Activated naive CD4-positive, alpha-beta T cell treated with anti-CD3 and anti-CD28 coated beads, Interleukin-2, amount 50 U/mL, for 24 hours (primary cell): Measurements from ENCODE around the gene PRMT7.

Experiments
- H3K27ac Mint-ChIP-seq: one replicate; pipeline ENCODE4 v1.8.0; 2021; ENCODE audit warnings: mild to moderate bottlenecking, mixed read lengths
- H3K27me3 Mint-ChIP-seq: one replicate; pipeline ENCODE4 v1.8.0; 2021; ENCODE audit warnings: mixed read lengths
- H3K36me3 Mint-ChIP-seq: one replicate; pipeline ENCODE4 v1.8.0; 2021; ENCODE audit warnings: mixed read lengths
- H3K4me1 Mint-ChIP-seq: one replicate; pipeline ENCODE4 v1.8.0; 2021; ENCODE audit warnings: mixed read lengths
- H3K4me3 Mint-ChIP-seq: one replicate; pipeline ENCODE4 v1.8.0; 2021; ENCODE audit warnings: mild to moderate bottlenecking, mixed read lengths
- H3K9me3 Mint-ChIP-seq: one replicate; pipeline ENCODE4 v1.8.0; 2021; ENCODE audit warnings: mixed read lengths

Gene PRMT7

GRCh38 chr16:68290450-68290849 is 20.4 kb upstream of the PRMT7 start:
- Mint-ChIP-seq H3K4me1 (peaks cover 82% of the 10 kb centered on the region), H3K27ac (peak overlapping the region; percentile 97), H3K9me3 (no peaks in the 10 kb centered on the region), H3K4me3 (peak overlapping the region; percentile 72), H3K36me3 (peaks cover 34% of the 10 kb centered on the region), H3K27me3 (no peaks in the 10 kb centered on the region)

- Mint-ChIP-seq H3K36me3 (peaks cover 34% of the 10 kb centered on the region), H3K4me3 (peak overlapping the region; percentile 59), H3K27ac (peak overlapping the region; percentile 97), H3K9me3 (no peaks in the 10 kb centered on the region), H3K27me3 (no peaks in the 10 kb centered on the region), H3K4me1 (peaks cover 78% of the 10 kb centered on the region)
Observed at GRCh38 chr16:68291227-68291626, 19.6 kb upstream of the PRMT7 start.

GRCh38 chr16:68292425-68292824 is 18.4 kb upstream of the PRMT7 start:
- no peaks in the 10 kb centered on the region for H3K9me3 Mint-ChIP-seq
- no peak overlapping the region for H3K4me3 Mint-ChIP-seq
- H3K27me3 Mint-ChIP-seq, result no peaks in the 10 kb centered on the region
- H3K36me3 Mint-ChIP-seq, result peaks cover 31% of the 10 kb centered on the region
- H3K27ac Mint-ChIP-seq, result peak overlapping the region; percentile 97
- H3K4me1 Mint-ChIP-seq, result peaks cover 67% of the 10 kb centered on the region

- H3K36me3 Mint-ChIP-seq, result peaks cover 24% of the 10 kb centered on the region
- H3K4me3 Mint-ChIP-seq, result no peak overlapping the region
- H3K9me3 Mint-ChIP-seq, result no peaks in the 10 kb centered on the region
- no peaks in the 10 kb centered on the region for H3K27me3 Mint-ChIP-seq
- no peak overlapping the region for H3K27ac Mint-ChIP-seq
- H3K4me1 Mint-ChIP-seq, result peaks cover 53% of the 10 kb centered on the region
Observed at GRCh38 chr16:68296291-68296690, 14.5 kb upstream of the PRMT7 start.

- Mint-ChIP-seq H3K27ac (peak overlapping the region; percentile 59), H3K36me3 (peaks cover 23% of the 10 kb centered on the region), H3K4me3 (no peak overlapping the region), H3K9me3 (no peaks in the 10 kb centered on the region), H3K4me1 (peaks cover 52% of the 10 kb centered on the region), H3K27me3 (no peaks in the 10 kb centered on the region)
Observed at GRCh38 chr16:68296693-68297092, 14.1 kb upstream of the PRMT7 start.

GRCh38 chr16:68297908-68298307 is 12.9 kb upstream of the PRMT7 start:
- Mint-ChIP-seq H3K27ac (no peak overlapping the region), H3K36me3 (peaks cover 23% of the 10 kb centered on the region), H3K4me1 (peaks cover 46% of the 10 kb centered on the region), H3K27me3 (no peaks in the 10 kb centered on the region), H3K4me3 (no peak overlapping the region), H3K9me3 (no peaks in the 10 kb centered on the region)

- Mint-ChIP-seq H3K27me3 (no peaks in the 10 kb centered on the region), H3K9me3 (no peaks in the 10 kb centered on the region), H3K36me3 (peaks cover 23% of the 10 kb centered on the region)
Observed at GRCh38 chr16:68298312-68298711, 12.5 kb upstream of the PRMT7 start.

GRCh38 chr16:68298907-68299561 is 11.8 kb upstream of the PRMT7 start:
- Mint-ChIP-seq H3K36me3 (peaks cover 23% of the 10 kb centered on the region), H3K4me3 (no peak overlapping the region), H3K27ac (peak overlapping the region; percentile 23), H3K27me3 (no peaks in the 10 kb centered on the region), H3K9me3 (no peaks in the 10 kb centered on the region), H3K4me1 (peaks cover 41% of the 10 kb centered on the region)

More at GRCh38 chr16:68298312-68298711, 12.5 kb upstream of the PRMT7 start:
- Mint-ChIP-seq H3K4me3 (no peak overlapping the region), H3K27ac (peak overlapping the region; percentile 12), H3K4me1 (peaks cover 44% of the 10 kb centered on the region)

- H3K9me3 Mint-ChIP-seq, result no peaks in the 10 kb centered on the region
- H3K27me3 Mint-ChIP-seq, result no peaks in the 10 kb centered on the region
- peaks cover 23% of the 10 kb centered on the region for H3K36me3 Mint-ChIP-seq
- H3K27ac Mint-ChIP-seq, result peak overlapping the region; percentile 84
- no peak overlapping the region for H3K4me3 Mint-ChIP-seq
- H3K4me1 Mint-ChIP-seq, result peaks cover 38% of the 10 kb centered on the region
Observed at GRCh38 chr16:68299571-68300453, 11.0 kb upstream of the PRMT7 start.

- peaks cover 22% of the 10 kb centered on the region for H3K36me3 Mint-ChIP-seq
- peak overlapping the region; percentile 84 for H3K27ac Mint-ChIP-seq
- H3K27me3 Mint-ChIP-seq, result no peaks in the 10 kb centered on the region
- H3K4me3 Mint-ChIP-seq, result no peak overlapping the region
- H3K9me3 Mint-ChIP-seq, result no peaks in the 10 kb centered on the region
- peaks cover 36% of the 10 kb centered on the region for H3K4me1 Mint-ChIP-seq
Observed at GRCh38 chr16:68300734-68301459, 9.9 kb upstream of the PRMT7 start.

- H3K4me1 Mint-ChIP-seq, result peaks cover 30% of the 10 kb centered on the region
Observed at GRCh38 chr16:68306633-68307032, 4.2 kb upstream of the PRMT7 start.

GRCh38 chr16:68309799-68310198 is 1.0 kb upstream of the PRMT7 start:
- Mint-ChIP-seq H3K36me3 (peaks cover 13% of the 10 kb centered on the region), H3K27me3 (no peaks in the 10 kb centered on the region), H3K4me3 (peak overlapping the region; percentile 99), H3K4me1 (peaks cover 43% of the 10 kb centered on the region), H3K9me3 (no peaks in the 10 kb centered on the region), H3K27ac (peak overlapping the region; percentile 82)

More at GRCh38 chr16:68306633-68307032, 4.2 kb upstream of the PRMT7 start:
- Mint-ChIP-seq H3K27me3 (no peaks in the 10 kb centered on the region), H3K4me3 (no peak overlapping the region), H3K27ac (no peak overlapping the region), H3K9me3 (no peaks in the 10 kb centered on the region), H3K36me3 (peaks cover 17% of the 10 kb centered on the region)

- Mint-ChIP-seq H3K9me3 (no peaks in the 10 kb centered on the region), H3K36me3 (peaks cover 10% of the 10 kb centered on the region), H3K4me1 (peaks cover 47% of the 10 kb centered on the region), H3K4me3 (peak overlapping the region; percentile 99), H3K27me3 (no peaks in the 10 kb centered on the region), H3K27ac (peak overlapping the region; percentile 99)
Observed at GRCh38 chr16:68310437-68310773, 414 bp upstream of the PRMT7 start.

- Mint-ChIP-seq H3K27me3 (no peaks in the 10 kb centered on the region), H3K4me1 (peaks cover 52% of the 10 kb centered on the region), H3K9me3 (no peaks in the 10 kb centered on the region), H3K36me3 (peaks cover 10% of the 10 kb centered on the region), H3K4me3 (peak overlapping the region; percentile 60), H3K27ac (no peak overlapping the region)
Observed at GRCh38 chr16:68313116-68313515, 2.3 kb downstream of the PRMT7 start.

- Mint-ChIP-seq H3K27me3 (no peaks in the 10 kb centered on the region), H3K9me3 (no peaks in the 10 kb centered on the region), H3K4me3 (no peak overlapping the region), H3K36me3 (peaks cover 18% of the 10 kb centered on the region), H3K4me1 (peaks cover 38% of the 10 kb centered on the region), H3K27ac (peak overlapping the region; percentile 88)
Observed at GRCh38 chr16:68319185-68319908, 8.5 kb downstream of the PRMT7 start.
